Measurements from ENCODE around the gene CNPY1. TPM values are rescaled to one million over a fixed set of nuclear protein-coding genes. Genes with fewer than 3 reads are reported as not detected.

The CNPY1 gene
- polyA plus RNA-seq, 1 of the 3 experiments (the other 2 are of a cell fraction), result not detected

DNA sequence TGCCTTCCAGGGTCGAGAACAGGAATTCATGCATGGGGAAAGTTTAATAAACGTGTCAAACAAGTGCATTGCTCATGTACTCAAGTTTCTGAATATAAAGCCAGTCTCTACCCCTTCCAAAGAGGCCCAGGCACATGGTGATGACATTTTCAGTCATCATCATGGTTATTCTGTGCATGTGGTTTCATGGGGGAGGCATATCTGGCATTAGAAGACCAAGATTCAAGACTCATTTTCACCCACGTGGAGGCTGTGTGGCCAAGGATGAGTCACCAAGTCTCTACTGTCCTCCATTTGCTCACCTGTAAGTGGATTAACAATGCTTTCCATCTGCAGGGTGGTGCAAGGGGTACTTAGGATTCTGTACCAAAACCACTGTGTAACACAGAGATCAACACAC lies 34.0 kb upstream of the CNPY1 start:
- Histone ChIP-seq H2AFZ (ENCODE audit: low read depth) (no peak overlapping the region), H4K20me1 (ENCODE audit: insufficient read depth) (no peaks in the 10 kb centered on the region), H3K4me3 (ENCODE audit: low read depth in 2 of 2, low read length in 1 of 2) (no peak overlapping the region), H3K79me2 (ENCODE audit: insufficient read depth) (no peaks in the 10 kb centered on the region), H3K9me3 (no peaks in the 10 kb centered on the region), H3K36me3 (replicated peaks in 1 of 2; ENCODE audit: control insufficient read depth in 1 of 2, insufficient read depth in 2 of 2, low read length in 1 of 2) (no peaks in the 10 kb centered on the region), H3K9me2 (no peaks in the 10 kb centered on the region), H3K27ac (ENCODE audit: low read depth in 2 of 2, low read length in 1 of 2) (no peak overlapping the region), H3K9ac (no peak overlapping the region), H3K4me2 (no peak overlapping the region), H3K27me3 (ENCODE audit: insufficient read depth) (peaks cover 50% of the 10 kb centered on the region; the same call in 1 of the 2 replicates), H3K4me1 (ENCODE audit: control insufficient read depth in 1 of 2, insufficient read depth in 2 of 2, low read depth in 1 of 2, low read length in 1 of 2) (peaks cover 0 to 14% of the 10 kb centered on the region in 2 experiments; a peak in 1 of 4 replicates), H3F3A (replicated peaks; ENCODE audit: insufficient read depth) (no peaks in the 10 kb centered on the region)
- ChIA-PET POLR2A (no interaction called here), CTCF (interaction anchor here (1.8 kb wide), 1 partner anchor 47 kb away, joined by 7 read pairs; no protein-coding TSS in a partner anchor)
- DNase-seq, result no peak
- no peak for TF ChIP-seq CHD2 (IDR thresholded peaks at IDR 0.05; ENCODE audit: low read length, partially characterized antibody)
- TF ChIP-seq, protein P1, sequence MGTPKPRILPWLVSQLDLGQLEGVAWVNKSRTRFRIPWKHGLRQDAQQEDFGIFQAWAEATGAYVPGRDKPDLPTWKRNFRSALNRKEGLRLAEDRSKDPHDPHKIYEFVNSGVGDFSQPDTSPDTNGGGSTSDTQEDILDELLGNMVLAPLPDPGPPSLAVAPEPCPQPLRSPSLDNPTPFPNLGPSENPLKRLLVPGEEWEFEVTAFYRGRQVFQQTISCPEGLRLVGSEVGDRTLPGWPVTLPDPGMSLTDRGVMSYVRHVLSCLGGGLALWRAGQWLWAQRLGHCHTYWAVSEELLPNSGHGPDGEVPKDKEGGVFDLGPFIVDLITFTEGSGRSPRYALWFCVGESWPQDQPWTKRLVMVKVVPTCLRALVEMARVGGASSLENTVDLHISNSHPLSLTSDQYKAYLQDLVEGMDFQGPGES (IDR thresholded peaks at IDR 0.05; ENCODE audit: low read depth, low read length), result no peak
- TF ChIP-seq, protein P2, sequence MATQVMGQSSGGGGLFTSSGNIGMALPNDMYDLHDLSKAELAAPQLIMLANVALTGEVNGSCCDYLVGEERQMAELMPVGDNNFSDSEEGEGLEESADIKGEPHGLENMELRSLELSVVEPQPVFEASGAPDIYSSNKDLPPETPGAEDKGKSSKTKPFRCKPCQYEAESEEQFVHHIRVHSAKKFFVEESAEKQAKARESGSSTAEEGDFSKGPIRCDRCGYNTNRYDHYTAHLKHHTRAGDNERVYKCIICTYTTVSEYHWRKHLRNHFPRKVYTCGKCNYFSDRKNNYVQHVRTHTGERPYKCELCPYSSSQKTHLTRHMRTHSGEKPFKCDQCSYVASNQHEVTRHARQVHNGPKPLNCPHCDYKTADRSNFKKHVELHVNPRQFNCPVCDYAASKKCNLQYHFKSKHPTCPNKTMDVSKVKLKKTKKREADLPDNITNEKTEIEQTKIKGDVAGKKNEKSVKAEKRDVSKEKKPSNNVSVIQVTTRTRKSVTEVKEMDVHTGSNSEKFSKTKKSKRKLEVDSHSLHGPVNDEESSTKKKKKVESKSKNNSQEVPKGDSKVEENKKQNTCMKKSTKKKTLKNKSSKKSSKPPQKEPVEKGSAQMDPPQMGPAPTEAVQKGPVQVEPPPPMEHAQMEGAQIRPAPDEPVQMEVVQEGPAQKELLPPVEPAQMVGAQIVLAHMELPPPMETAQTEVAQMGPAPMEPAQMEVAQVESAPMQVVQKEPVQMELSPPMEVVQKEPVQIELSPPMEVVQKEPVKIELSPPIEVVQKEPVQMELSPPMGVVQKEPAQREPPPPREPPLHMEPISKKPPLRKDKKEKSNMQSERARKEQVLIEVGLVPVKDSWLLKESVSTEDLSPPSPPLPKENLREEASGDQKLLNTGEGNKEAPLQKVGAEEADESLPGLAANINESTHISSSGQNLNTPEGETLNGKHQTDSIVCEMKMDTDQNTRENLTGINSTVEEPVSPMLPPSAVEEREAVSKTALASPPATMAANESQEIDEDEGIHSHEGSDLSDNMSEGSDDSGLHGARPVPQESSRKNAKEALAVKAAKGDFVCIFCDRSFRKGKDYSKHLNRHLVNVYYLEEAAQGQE (IDR thresholded peaks at IDR 0.05; ENCODE audit: low read depth, low read length), result no peak
- no peak for TF ChIP-seq SMC3 (IDR thresholded peaks at IDR 0.05; ENCODE audit: low read depth, low read length)
- no peak for TF ChIP-seq EZH2phosphoT487 (IDR thresholded peaks at IDR 0.05; ENCODE audit: borderline replicate concordance, low read depth)
- no peak for TF ChIP-seq GATA2 (CRISPR knock-in tag; IDR thresholded peaks at IDR 0.05)
- TF ChIP-seq RXRA (IDR thresholded peaks at IDR 0.05; ENCODE audit: borderline replicate concordance, low read depth), result no peak
- TF ChIP-seq, protein P3, sequence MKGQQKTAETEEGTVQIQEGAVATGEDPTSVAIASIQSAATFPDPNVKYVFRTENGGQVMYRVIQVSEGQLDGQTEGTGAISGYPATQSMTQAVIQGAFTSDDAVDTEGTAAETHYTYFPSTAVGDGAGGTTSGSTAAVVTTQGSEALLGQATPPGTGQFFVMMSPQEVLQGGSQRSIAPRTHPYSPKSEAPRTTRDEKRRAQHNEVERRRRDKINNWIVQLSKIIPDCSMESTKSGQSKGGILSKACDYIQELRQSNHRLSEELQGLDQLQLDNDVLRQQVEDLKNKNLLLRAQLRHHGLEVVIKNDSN (IDR thresholded peaks at IDR 0.05; ENCODE audit: borderline replicate concordance, low read depth), result no peak
- TF ChIP-seq, protein P4, sequence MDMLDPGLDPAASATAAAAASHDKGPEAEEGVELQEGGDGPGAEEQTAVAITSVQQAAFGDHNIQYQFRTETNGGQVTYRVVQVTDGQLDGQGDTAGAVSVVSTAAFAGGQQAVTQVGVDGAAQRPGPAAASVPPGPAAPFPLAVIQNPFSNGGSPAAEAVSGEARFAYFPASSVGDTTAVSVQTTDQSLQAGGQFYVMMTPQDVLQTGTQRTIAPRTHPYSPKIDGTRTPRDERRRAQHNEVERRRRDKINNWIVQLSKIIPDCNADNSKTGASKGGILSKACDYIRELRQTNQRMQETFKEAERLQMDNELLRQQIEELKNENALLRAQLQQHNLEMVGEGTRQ (IDR thresholded peaks at IDR 0.05; ENCODE audit: borderline replicate concordance, low read depth, low read length), result no peak
- WGBS (ENCODE audit: low lambda C conversion rate), result 2% methylated on average over 3 of the region's 3 CpGs

Measured in SK-N-SH (cell line).